Esophagus muscularis mucosa (tissue), 4 donors: ENCODE measurements around the gene MED26.

Experiments used
- CTCF ChIP-seq, 3 experiments: fragments of 200-600 bp in 2 of 3; fragments of 450-650 bp in 1 of 3; sonication (generic) in 2 of 3; IDR thresholded peaks; one replicate each; pipeline ENCODE4 v1.5.1; 2017 to 2019; ENCODE audit warnings: antibody characterized with exemption in 3 of 3, mild to moderate bottlenecking in 2 of 3, moderate library complexity in 1 of 3
- EP300 ChIP-seq: sonication (generic); formaldehyde crosslinking; IDR thresholded peaks from one replicate; pipeline ENCODE4 v1.6.1; 2017; ENCODE audit warnings: antibody characterized with exemption
- POLR2A ChIP-seq: fragments of 450-650 bp; IDR thresholded peaks from one replicate; pipeline ENCODE4 v1.6.1; 2017; ENCODE audit warnings: antibody characterized with exemption, moderate library complexity, mild to moderate bottlenecking, low read depth
- POLR2AphosphoS5 ChIP-seq, 2 donors: sonication (generic); formaldehyde crosslinking; IDR thresholded peaks; one replicate each; pipeline ENCODE4 v1.6.1; 2017; ENCODE audit warnings: antibody characterized with exemption in 2 of 2

GRCh38 chr19:16620018-16620417 is 8.0 kb downstream of the MED26 start:
- no peak for TF ChIP-seq CTCF (IDR thresholded peaks at IDR 0.05)
- TF ChIP-seq POLR2A, result no peak
- TF ChIP-seq POLR2AphosphoS5 (IDR thresholded peaks at IDR 0.05), result no peak
- no peak for TF ChIP-seq EP300
